A549 (cell line): ENCODE results near the gene ITGA7. TPM values are rescaled to one million over a fixed set of nuclear protein-coding genes. Genes with fewer than 3 reads are reported as not detected.

Experiments
- ATAC-seq, 2 experiments: fragments of 200-7000 bp in 1 of 2; fragments of >200 bp in 1 of 2; cut with Nextera tagmentation in 1 of 2; cut with Tn5 transposase in 1 of 2; 3 replicates each; pipeline versions ENCODE4 v1.8.0 to v1.9.1; 2018 to 2020; ENCODE audit warnings: mild to moderate bottlenecking in 1 of 2, moderate library complexity in 1 of 2
- CTCF ChIA-PET: fragments of 300-600 bp; sonication (Branson Sonifier 250); formaldehyde crosslinking; extraction: SDS; loops from one replicate; lab custom pipeline; 2021; ENCODE audit warnings: antibody characterized with exemption, inconsistent platforms; lab: Yijun Ruan, JAX
- POLR2A ChIA-PET: fragments of 350-600 bp; formaldehyde crosslinking; extraction: SDS; loops from one replicate; lab custom pipeline; 2021; ENCODE audit warnings: antibody characterized with exemption, inconsistent platforms; lab: Yijun Ruan, JAX
- DNase-seq, 2 experiments: peaks; one replicate each; pipeline versions ENCODE4 v3.0.0 to v3.0.0-alpha.2; 2011 to 2016; ENCODE audit warnings: low read depth in 1 of 2, low spot score in 1 of 2
- FAIRE-seq: peaks from 2 replicates; lab custom pipeline; 2011; peaks lifted over from hg19 to GRCh38; lab: Jason Lieb, UNC
- H3K27ac ChIP-seq, 2 experiments: fragments of >200 bp; sonication (Bioruptor Twin); formaldehyde crosslinking; 3 replicates each; pipeline ENCODE4 v1.5.1; 2016 to 2017
- H3K4me1 ChIP-seq: fragments of >200 bp; sonication (Bioruptor Twin); formaldehyde crosslinking; 3 replicates; pipeline ENCODE4 v1.6.1; 2016
- H3K4me2 ChIP-seq: fragments of >200 bp; sonication (Bioruptor Twin); formaldehyde crosslinking; 3 replicates; pipeline ENCODE4 v1.6.1; 2016
- H3K4me3 ChIP-seq: fragments of >200 bp; sonication (Bioruptor Twin); formaldehyde crosslinking; 3 replicates; pipeline ENCODE4 v1.5.1; 2016
- H3K9me3 ChIP-seq: fragments of >200 bp; sonication (Bioruptor Twin); formaldehyde crosslinking; 3 replicates; pipeline ENCODE4 v1.6.1; 2016
- BHLHE40 ChIP-seq: IDR thresholded peaks from 2 replicates; pipeline ENCODE4 v1.6.1; 2012; ENCODE audit warnings: low read depth, low read length, inconsistent platforms
- CHD4 ChIP-seq: fragments of 200-600 bp; sonication (generic); IDR thresholded peaks from 2 replicates; pipeline ENCODE4 v1.6.1; 2016; ENCODE audit warnings: antibody characterized with exemption, mild to moderate bottlenecking, borderline replicate concordance
- E2F6 ChIP-seq: IDR thresholded peaks from 2 replicates; pipeline ENCODE4 v1.6.1; 2012; ENCODE audit warnings: low read depth, borderline replicate concordance
- EHF ChIP-seq: fragments of 250-450 bp; sonication (Bioruptor Pico); IDR thresholded peaks from 2 replicates; pipeline ENCODE4 v1.5.0; 2020; ENCODE audit warnings: mild to moderate bottlenecking
- EHMT2 ChIP-seq: fragments of 200-600 bp; sonication (generic); IDR thresholded peaks from 2 replicates; pipeline ENCODE4 v1.6.1; 2016; ENCODE audit warnings: antibody characterized with exemption, low read depth, mild to moderate bottlenecking, moderate library complexity
- EP300 ChIP-seq, 2 experiments: fragments of >200 bp; sonication (Bioruptor Twin); formaldehyde crosslinking; IDR thresholded peaks; 2 replicates in 1 of 2; 3 replicates in 1 of 2; pipeline ENCODE4 v1.6.1; 2016 to 2017
- ESRRA ChIP-seq: fragments of 150-350 bp; IDR thresholded peaks from 2 replicates; pipeline ENCODE4 v1.6.1; 2014; ENCODE audit warnings: mild to moderate bottlenecking, low read length, borderline replicate concordance
- FOSB ChIP-seq: fragments of 250-450 bp; sonication (Bioruptor Pico); IDR thresholded peaks from 2 replicates; pipeline ENCODE4 v1.5.0; 2020; ENCODE audit warnings: mild to moderate bottlenecking, moderate library complexity
- FOSL2 ChIP-seq, 2 experiments: fragments of 450-650 bp in 1 of 2; fragments of >200 bp in 1 of 2; sonication (Bioruptor Twin) in 1 of 2; formaldehyde crosslinking; IDR thresholded peaks; 2 replicates each; pipeline versions ENCODE4 v1.5.0 to v1.6.1; 2016 to 2020; ENCODE audit warnings: mild to moderate bottlenecking in 1 of 2, moderate library complexity in 1 of 2
- GATA3 ChIP-seq: IDR thresholded peaks from 2 replicates; pipeline ENCODE4 v1.6.1; 2012; ENCODE audit warnings: borderline replicate concordance
- HOXB5 ChIP-seq: fragments of 250-450 bp; sonication (Bioruptor Pico); IDR thresholded peaks from 2 replicates; pipeline ENCODE4 v1.5.0; 2020; ENCODE audit warnings: mild to moderate bottlenecking, moderate library complexity
- JUN ChIP-seq, 2 experiments: fragments of >200 bp; sonication (Bioruptor Twin); formaldehyde crosslinking; IDR thresholded peaks; 2 replicates in 1 of 2; 3 replicates in 1 of 2; pipeline ENCODE4 v1.6.1; 2016 to 2017
- JUNB ChIP-seq: fragments of >200 bp; sonication (Bioruptor Twin); formaldehyde crosslinking; IDR thresholded peaks from 2 replicates; pipeline ENCODE4 v1.6.1; 2016
- KDM1A ChIP-seq: fragments of 200-600 bp; sonication (generic); IDR thresholded peaks from 2 replicates; pipeline ENCODE4 v1.6.1; 2016; ENCODE audit warnings: low read depth, mild to moderate bottlenecking
- MAFK ChIP-seq: fragments of 450-650 bp; IDR thresholded peaks from 2 replicates; pipeline ENCODE4 v1.6.1; 2014; ENCODE audit not compliant: partially characterized antibody
- MAZ ChIP-seq: fragments of 150-350 bp; IDR thresholded peaks from 2 replicates; pipeline ENCODE4 v1.6.1; 2014; ENCODE audit warnings: antibody characterized with exemption, low read depth, low read length, borderline replicate concordance
- MYC ChIP-seq: IDR thresholded peaks from 2 replicates; pipeline ENCODE4 v1.6.1; 2012; ENCODE audit warnings: mild to moderate bottlenecking, inconsistent platforms, low read length, improper control_type of control experiment, borderline replicate concordance
- NPAS2 ChIP-seq: fragments of 250-450 bp; sonication (Bioruptor Pico); IDR thresholded peaks from 2 replicates; pipeline ENCODE4 v1.8.0; 2022; ENCODE audit warnings: mild to moderate bottlenecking, moderate library complexity, borderline replicate concordance
- PHF8 ChIP-seq: fragments of 200-600 bp; sonication (generic); IDR thresholded peaks from 2 replicates; pipeline ENCODE4 v1.6.1; 2016; ENCODE audit warnings: low read depth, mild to moderate bottlenecking, antibody characterized with exemption, moderate library complexity, borderline replicate concordance
- POLR2A ChIP-seq: IDR thresholded peaks from 2 replicates; pipeline ENCODE4 v1.6.1; 2012; ENCODE audit warnings: mild to moderate bottlenecking, low read length
- POLR2AphosphoS2 ChIP-seq: conservative IDR thresholded peaks from 2 replicates; pipeline ENCODE4 v1.6.1; 2012; ENCODE audit warnings: low read length, improper control_type of control experiment, inconsistent platforms
- RAD21 ChIP-seq, 2 experiments: fragments of >200 bp in 1 of 2; sonication (Bioruptor Twin) in 1 of 2; formaldehyde crosslinking in 1 of 2; IDR thresholded peaks in 1 of 2; conservative IDR thresholded peaks in 1 of 2; 2 replicates in 1 of 2; 3 replicates in 1 of 2; pipeline ENCODE4 v1.6.1; 2012 to 2018; ENCODE audit warnings: inconsistent platforms in 1 of 2
- RCOR1 ChIP-seq: fragments of 150-350 bp; IDR thresholded peaks from 2 replicates; pipeline ENCODE4 v1.6.1; 2014; ENCODE audit warnings: antibody characterized with exemption, low read length, low read depth
- REST ChIP-seq: fragments of 200-600 bp; sonication (generic); IDR thresholded peaks from 2 replicates; pipeline ENCODE4 v1.6.1; 2016; ENCODE audit warnings: antibody characterized with exemption, mild to moderate bottlenecking, moderate library complexity
- SMC3 ChIP-seq: fragments of >200 bp; sonication (Bioruptor Twin); formaldehyde crosslinking; IDR thresholded peaks from 3 replicates; pipeline ENCODE4 v1.6.1; 2018; ENCODE audit warnings: inconsistent platforms
- TFCP2L1 ChIP-seq: fragments of 250-450 bp; sonication (Bioruptor Pico); IDR thresholded peaks from 2 replicates; pipeline ENCODE4 v1.5.0; 2021; ENCODE audit warnings: mild to moderate bottlenecking
- TP53 ChIP-seq: fragments of 250-450 bp; sonication (Bioruptor Pico); IDR thresholded peaks from 2 replicates; pipeline ENCODE4 v1.5.0; 2021; ENCODE audit warnings: mild to moderate bottlenecking, moderate library complexity
- ZNF302 ChIP-seq: fragments of 250-450 bp; sonication (Bioruptor Pico); IDR thresholded peaks from 2 replicates; pipeline ENCODE4 v1.9.0; 2021; ENCODE audit warnings: inconsistent platforms, mild to moderate bottlenecking, moderate library complexity
- ZSCAN20 ChIP-seq: fragments of 250-450 bp; sonication (Bioruptor Pico); IDR thresholded peaks from 2 replicates; pipeline ENCODE4 v1.8.0; 2022; ENCODE audit warnings: mild to moderate bottlenecking, moderate library complexity
- WGBS: methylation state at CpG from one replicate; pipeline ENCODE4 v1.1.6; 2017; ENCODE audit errors: missing lambda C conversion rate; 5-methylcytosine and 5-hydroxymethylcytosine counted together
- polyA plus RNA-seq, 4 experiments: library from polyadenylated mRNA; depleted of rRNA in 3 of 4; stranded (reverse); fragments of >200 nt; fragmentation: RNase III in 1 of 4; extraction: RNeasy Plus Mini Kit Qiagen cat#74134 plus additional on column Dnase treatment in 1 of 4; gene quantifications; 2 replicates in 3 of 4; 3 replicates in 1 of 4; pipeline ENCODE4 v1.2.3, GENCODE V29; 2011 to 2017
- TF ChIP-seq, protein P1 (sequence below): IDR thresholded peaks from 2 replicates; pipeline ENCODE4 v1.6.1; 2012

The ITGA7 gene
- polyA plus RNA-seq, 2 of the 4 experiments (the other 2 are of a cell fraction) = 1.4 to 1.9 TPM

DNA sequence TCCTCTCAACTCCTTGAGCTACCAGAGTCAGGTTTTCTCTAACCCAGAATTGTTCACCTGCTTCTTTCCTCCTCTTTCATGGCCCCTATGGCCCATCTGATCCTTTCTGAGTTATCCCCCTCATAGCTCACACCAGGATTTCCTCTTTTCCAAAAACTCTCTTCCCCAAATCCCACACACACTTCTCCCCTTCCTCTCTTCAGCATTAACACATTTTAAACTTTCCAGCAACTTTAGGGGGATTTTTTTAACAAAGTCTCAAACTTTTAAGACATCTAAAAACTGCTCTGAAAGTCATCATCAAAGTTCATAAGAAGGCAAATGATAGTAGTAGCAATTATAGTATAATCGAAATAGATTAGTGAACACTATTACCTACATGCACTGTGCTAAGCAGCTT is 63.1 kb downstream of the ITGA7 start:
- no peak for TF ChIP-seq POLR2A
- TF ChIP-seq JUNB = no peak
- no peak for TF ChIP-seq RCOR1
- TF ChIP-seq PHF8 = no peak
- no peak for TF ChIP-seq MYC
- TF ChIP-seq EHMT2 = no peak
- TF ChIP-seq ZNF302 (CRISPR knock-in tag) = no peak
- TF ChIP-seq, protein P1, sequence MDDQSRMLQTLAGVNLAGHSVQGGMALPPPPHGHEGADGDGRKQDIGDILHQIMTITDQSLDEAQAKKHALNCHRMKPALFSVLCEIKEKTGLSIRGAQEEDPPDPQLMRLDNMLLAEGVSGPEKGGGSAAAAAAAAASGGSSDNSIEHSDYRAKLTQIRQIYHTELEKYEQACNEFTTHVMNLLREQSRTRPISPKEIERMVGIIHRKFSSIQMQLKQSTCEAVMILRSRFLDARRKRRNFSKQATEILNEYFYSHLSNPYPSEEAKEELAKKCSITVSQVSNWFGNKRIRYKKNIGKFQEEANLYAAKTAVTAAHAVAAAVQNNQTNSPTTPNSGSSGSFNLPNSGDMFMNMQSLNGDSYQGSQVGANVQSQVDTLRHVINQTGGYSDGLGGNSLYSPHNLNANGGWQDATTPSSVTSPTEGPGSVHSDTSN = no peak
- no peak for TF ChIP-seq TP53 (CRISPR knock-in tag)
- no peak for TF ChIP-seq TFCP2L1 (CRISPR knock-in tag)
- TF ChIP-seq BHLHE40 = no peak
- no peak for TF ChIP-seq EP300 (IDR thresholded peaks at IDR 0.05)
- no peak for TF ChIP-seq CHD4
- TF ChIP-seq RAD21 (conservative IDR thresholded peaks at IDR 0.05 in 1 of 2, IDR thresholded peaks at IDR 0.05 in 1 of 2) = no peak
- no peak for TF ChIP-seq EHF (CRISPR knock-in tag)
- no peak for TF ChIP-seq GATA3
- 5% methylated on average over 1 of the region's 1 CpG for WGBS
- DNase-seq (no peak), FAIRE-seq (no peak), ATAC-seq (no peak)
- H3K4me2 ChIP-seq = no peak overlapping the region
- H3K4me1 ChIP-seq = no peaks in the 10 kb centered on the region
- no peak overlapping the region for H3K4me3 ChIP-seq
- no peak overlapping the region for H3K27ac ChIP-seq
- no peaks in the 10 kb centered on the region for H3K9me3 ChIP-seq
- POLR2A ChIA-PET = no interaction called here
- CTCF ChIA-PET = interaction anchor here (0.8 to 3.7 kb wide), 5 partner anchors 11 to 34 kb away, joined by 3 to 17 read pairs (median 4); no protein-coding TSS in a partner anchor

DNA sequence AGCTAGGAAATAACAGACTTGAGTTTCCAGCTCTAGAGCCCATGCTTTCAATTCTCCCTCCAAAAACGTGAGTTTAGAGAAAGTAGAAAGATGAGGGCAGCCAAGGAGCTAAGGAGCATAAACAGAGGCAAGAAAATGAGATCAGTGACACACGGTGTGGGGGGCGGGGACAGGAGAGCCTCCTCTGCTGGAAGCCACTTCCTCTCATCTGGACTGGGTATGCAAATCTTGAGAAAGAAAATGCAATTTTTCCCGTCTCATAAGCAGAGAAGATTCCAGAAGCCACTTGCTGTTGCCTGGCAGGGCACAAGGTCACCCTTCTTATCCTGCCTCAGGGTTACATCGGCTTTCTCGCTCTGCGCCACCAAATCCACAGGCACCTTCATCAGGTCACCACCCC is 65.0 kb downstream of the ITGA7 start:
- DNase-seq (no peak), ATAC-seq (no peak), FAIRE-seq (no peak)
- H3K9me3 ChIP-seq = no peaks in the 10 kb centered on the region
- no peak overlapping the region for H3K4me2 ChIP-seq
- no peak for TF ChIP-seq POLR2A
- no peak for TF ChIP-seq E2F6
- no peak for TF ChIP-seq MYC
- H3K4me3 ChIP-seq = no peak overlapping the region
- CTCF ChIA-PET = interaction anchor here (1.5 kb wide), 1 partner anchor 78 kb away, joined by 7 read pairs; the partner anchor contains the start of gene RDH5
- no peak overlapping the region for H3K27ac ChIP-seq
- 64% methylated on average over 7 of the region's 7 CpGs for WGBS
- H3K4me1 ChIP-seq = no peaks in the 10 kb centered on the region
- POLR2A ChIA-PET = no interaction called here

GRCh38 chr12:55642267-55642666 is 65.4 kb downstream of the ITGA7 start:
- ATAC-seq = no peak
- WGBS = 1% methylated on average over 2 of the region's 2 CpGs
- Histone ChIP-seq H3K27ac (no peak overlapping the region), H3K9me3 (no peaks in the 10 kb centered on the region), H3K4me1 (no peaks in the 10 kb centered on the region), H3K4me2 (no peak overlapping the region), H3K4me3 (no peak overlapping the region)
- no peak for FAIRE-seq
- POLR2A ChIA-PET = no interaction called here
- DNase-seq = no peak
- CTCF ChIA-PET = interaction anchor here (1.5 kb wide), 1 partner anchor 78 kb away, joined by 7 read pairs; the partner anchor contains the start of gene RDH5
- TF ChIP-seq JUN (IDR thresholded peaks at IDR 0.05) (no peak), NPAS2 (CRISPR knock-in tag) (no peak), MAZ (no peak), REST (no peak), MAFK (no peak), ZSCAN20 (CRISPR knock-in tag) (no peak), EP300 (IDR thresholded peaks at IDR 0.05) (no peak), KDM1A (no peak), BHLHE40 (no peak), GATA3 (no peak), FOSB (CRISPR knock-in tag) (no peak), TP53 (CRISPR knock-in tag) (no peak), POLR2AphosphoS2 (no peak), ESRRA (no peak), HOXB5 (CRISPR knock-in tag) (no peak), SMC3 (no peak), FOSL2 (IDR thresholded peaks at IDR 0.05) (no peak), FOSL2 (CRISPR knock-in tag; IDR thresholded peaks at IDR 0.05) (no peak)
